GM12878 (cell line): ENCODE results near the gene NEDD8. TPM values are rescaled to one million over a fixed set of nuclear protein-coding genes. Genes with fewer than 3 reads are reported as not detected.
A peak's percentile ranks its signal among the peaks of the same experiment; 100 is the strongest.

Experiments used
- BACH1 ChIP-seq: fragments of 450-650 bp; IDR thresholded peaks from 2 replicates; pipeline ENCODE4 v1.6.1; 2017; ENCODE audit warnings: mild to moderate bottlenecking, borderline replicate concordance
- CEBPB ChIP-seq, 2 experiments: fragments of 150-350 bp in 1 of 2; IDR thresholded peaks; 2 replicates each; pipeline ENCODE4 v1.6.1; 2012 to 2014; ENCODE audit warnings: low read depth in 2 of 2, low read length in 2 of 2, borderline replicate concordance in 1 of 2, inconsistent platforms in 1 of 2
- DPF2 ChIP-seq: fragments of 450-650 bp; IDR thresholded peaks from 2 replicates; pipeline ENCODE4 v1.6.1; 2017; ENCODE audit warnings: mild to moderate bottlenecking
- FOXK2 ChIP-seq: fragments of 450-650 bp; IDR thresholded peaks from 2 replicates; pipeline ENCODE4 v1.6.1; 2017; ENCODE audit warnings: mild to moderate bottlenecking, moderate library complexity
- HDAC2 ChIP-seq: fragments of 200-600 bp; sonication (generic); IDR thresholded peaks from 2 replicates; pipeline ENCODE4 v1.6.1; 2017
- MEF2A ChIP-seq: IDR thresholded peaks from 2 replicates; pipeline ENCODE4 v1.6.1; 2011; ENCODE audit warnings: low read depth, mild to moderate bottlenecking, low read length, moderate library complexity; ENCODE audit not compliant: insufficient read depth
- MYC ChIP-seq: IDR thresholded peaks from 2 replicates; pipeline ENCODE4 v1.6.1; 2011; ENCODE audit warnings: mild to moderate bottlenecking, low read length, moderate library complexity, inconsistent platforms; ENCODE audit not compliant: insufficient read depth, insufficient replicate concordance, insufficient read length, severe bottlenecking
- POLR2A ChIP-seq: IDR thresholded peaks from 2 replicates; pipeline ENCODE4 v1.6.1; 2011; ENCODE audit warnings: low read depth, mild to moderate bottlenecking, low read length
- RAD51 ChIP-seq: fragments of 450-650 bp; IDR thresholded peaks from 2 replicates; pipeline ENCODE4 v1.6.1; 2016; ENCODE audit warnings: moderate library complexity, mild to moderate bottlenecking, inconsistent platforms
- RFX5 ChIP-seq: IDR thresholded peaks from 2 replicates; pipeline ENCODE4 v1.6.1; 2011; ENCODE audit warnings: low read depth, low read length, improper control_type of control experiment
- SIX5 ChIP-seq: IDR thresholded peaks from 2 replicates; pipeline ENCODE4 v1.6.1; 2011; ENCODE audit warnings: mild to moderate bottlenecking, low read depth, low read length, moderate library complexity; ENCODE audit not compliant: severe bottlenecking
- SMAD5 ChIP-seq: IDR thresholded peaks from 2 replicates; pipeline ENCODE4 v1.6.1; 2016; ENCODE audit warnings: antibody characterized with exemption, low read depth
- SREBF1 ChIP-seq: IDR thresholded peaks from 2 replicates; pipeline ENCODE4 v1.6.1; 2012; ENCODE audit warnings: mild to moderate bottlenecking, low read length
- SUPT20H ChIP-seq: IDR thresholded peaks from 2 replicates; pipeline ENCODE4 v1.6.1; 2011; ENCODE audit warnings: low read depth, mild to moderate bottlenecking, low read length, moderate library complexity, borderline replicate concordance; ENCODE audit not compliant: control insufficient read depth
- polyA plus RNA-seq, 11 experiments: library from polyadenylated mRNA; depleted of rRNA in 4 of 11; unstranded in 6 of 11; stranded (reverse) in 5 of 11; fragments of >200 nt; fragmentation: Nextera tagmentation in 4 of 11; fragmentation: Illumina TruSeq in 1 of 11; extraction: Ambion mirVana in 4 of 11; extraction: Trizol in 1 of 11; gene quantifications; 1 replicate in 1 of 11; 2 replicates in 10 of 11; pipeline versions ENCODE4 v1.2.1 to v1.2.3, GENCODE V29; 2011 to 2016; ENCODE audit warnings: inconsistent platforms in 2 of 11, missing spikeins in 2 of 11, low read depth in 1 of 11
- total RNA-seq, 4 experiments: library from RNA; depleted of rRNA in 3 of 4; stranded (reverse); fragments of >200 nt in 3 of 4; fragmentation: Illumina TruSeq in 1 of 4; extraction: Trizol in 1 of 4; gene quantifications; 2 replicates each; pipeline versions ENCODE4 v1.2.1 to v1.2.3, GENCODE V29; 2013 to 2021
- TF ChIP-seq, protein P1 (sequence below): IDR thresholded peaks from 2 replicates; pipeline ENCODE4 v1.6.1; 2012; ENCODE audit warnings: improper control_type of control experiment, low read depth, low read length; ENCODE audit not compliant: insufficient replicate concordance
- TF ChIP-seq, protein P2 (sequence below): IDR thresholded peaks from 2 replicates; pipeline ENCODE4 v1.6.1; 2012; ENCODE audit warnings: low read depth, low read length, improper control_type of control experiment
- TF ChIP-seq, protein P3 (sequence below): fragments of 450-650 bp; IDR thresholded peaks from 2 replicates; pipeline ENCODE4 v1.6.1; 2018; ENCODE audit warnings: mild to moderate bottlenecking, low read depth, moderate library complexity; ENCODE audit not compliant: partially characterized antibody
- TF ChIP-seq, protein P4 (sequence below): fragments of 450-650 bp; formaldehyde crosslinking; IDR thresholded peaks from 2 replicates; pipeline ENCODE4 v1.4.0; 2020; ENCODE audit warnings: mild to moderate bottlenecking, moderate library complexity

The NEDD8 gene
- total and polyA plus RNA-seq, 10 of the 15 experiments (the other 5 are each of a cell fraction or from before 2014, with no cell fraction given) = 164 to 991 (median 300) TPM

DNA sequence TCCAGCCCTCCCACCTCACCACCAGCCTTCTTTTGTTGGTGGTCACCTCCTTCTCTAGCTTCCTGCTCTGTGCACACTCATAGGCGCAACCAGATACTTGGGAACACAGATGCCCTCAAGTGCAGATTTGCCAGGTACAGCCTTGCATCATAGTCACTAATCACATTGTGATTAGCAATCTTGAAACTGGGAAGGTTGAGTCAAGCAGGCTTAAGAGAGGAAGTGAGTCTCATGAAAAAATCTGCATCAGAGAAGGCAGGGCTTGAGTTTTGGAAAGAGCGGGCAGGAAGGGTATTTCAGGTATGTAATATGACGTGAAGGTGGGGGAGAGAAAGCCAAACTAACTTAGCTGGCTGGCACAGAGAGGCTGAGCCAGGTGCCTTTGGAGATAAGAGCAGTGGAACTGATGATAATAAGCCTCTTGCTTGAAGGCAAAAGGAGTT lies 42.0 kb upstream of the NEDD8 start (continued):
- TF ChIP-seq, protein P1, sequence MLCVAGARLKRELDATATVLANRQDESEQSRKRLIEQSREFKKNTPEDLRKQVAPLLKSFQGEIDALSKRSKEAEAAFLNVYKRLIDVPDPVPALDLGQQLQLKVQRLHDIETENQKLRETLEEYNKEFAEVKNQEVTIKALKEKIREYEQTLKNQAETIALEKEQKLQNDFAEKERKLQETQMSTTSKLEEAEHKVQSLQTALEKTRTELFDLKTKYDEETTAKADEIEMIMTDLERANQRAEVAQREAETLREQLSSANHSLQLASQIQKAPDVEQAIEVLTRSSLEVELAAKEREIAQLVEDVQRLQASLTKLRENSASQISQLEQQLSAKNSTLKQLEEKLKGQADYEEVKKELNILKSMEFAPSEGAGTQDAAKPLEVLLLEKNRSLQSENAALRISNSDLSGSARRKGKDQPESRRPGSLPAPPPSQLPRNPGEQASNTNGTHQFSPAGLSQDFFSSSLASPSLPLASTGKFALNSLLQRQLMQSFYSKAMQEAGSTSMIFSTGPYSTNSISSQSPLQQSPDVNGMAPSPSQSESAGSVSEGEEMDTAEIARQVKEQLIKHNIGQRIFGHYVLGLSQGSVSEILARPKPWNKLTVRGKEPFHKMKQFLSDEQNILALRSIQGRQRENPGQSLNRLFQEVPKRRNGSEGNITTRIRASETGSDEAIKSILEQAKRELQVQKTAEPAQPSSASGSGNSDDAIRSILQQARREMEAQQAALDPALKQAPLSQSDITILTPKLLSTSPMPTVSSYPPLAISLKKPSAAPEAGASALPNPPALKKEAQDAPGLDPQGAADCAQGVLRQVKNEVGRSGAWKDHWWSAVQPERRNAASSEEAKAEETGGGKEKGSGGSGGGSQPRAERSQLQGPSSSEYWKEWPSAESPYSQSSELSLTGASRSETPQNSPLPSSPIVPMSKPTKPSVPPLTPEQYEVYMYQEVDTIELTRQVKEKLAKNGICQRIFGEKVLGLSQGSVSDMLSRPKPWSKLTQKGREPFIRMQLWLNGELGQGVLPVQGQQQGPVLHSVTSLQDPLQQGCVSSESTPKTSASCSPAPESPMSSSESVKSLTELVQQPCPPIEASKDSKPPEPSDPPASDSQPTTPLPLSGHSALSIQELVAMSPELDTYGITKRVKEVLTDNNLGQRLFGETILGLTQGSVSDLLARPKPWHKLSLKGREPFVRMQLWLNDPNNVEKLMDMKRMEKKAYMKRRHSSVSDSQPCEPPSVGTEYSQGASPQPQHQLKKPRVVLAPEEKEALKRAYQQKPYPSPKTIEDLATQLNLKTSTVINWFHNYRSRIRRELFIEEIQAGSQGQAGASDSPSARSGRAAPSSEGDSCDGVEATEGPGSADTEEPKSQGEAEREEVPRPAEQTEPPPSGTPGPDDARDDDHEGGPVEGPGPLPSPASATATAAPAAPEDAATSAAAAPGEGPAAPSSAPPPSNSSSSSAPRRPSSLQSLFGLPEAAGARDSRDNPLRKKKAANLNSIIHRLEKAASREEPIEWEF = no peak
- TF ChIP-seq RFX5 (no peak), POLR2A (0 out of 2 replicates have a peak, but pooled peaks have one; percentile 22), CEBPB (IDR thresholded peaks at IDR 0.05; ENCODE audit: borderline replicate concordance in 1 of 2, low read depth in 2 of 2, low read length in 2 of 2) (peak in 1 of 2 experiments; percentile 64; a peak in 1 of 4 replicates), BACH1 (peak; percentile 81; the same call in 1 of the 2 replicates), HDAC2 (no peak), RAD51 (no peak), SUPT20H (no peak), MYC (no peak), SIX5 (no peak), DPF2 (peak; percentile 93), SREBF1 (no peak), MEF2A (no peak), FOXK2 (no peak), SMAD5 (no peak)
- TF ChIP-seq, protein P2, sequence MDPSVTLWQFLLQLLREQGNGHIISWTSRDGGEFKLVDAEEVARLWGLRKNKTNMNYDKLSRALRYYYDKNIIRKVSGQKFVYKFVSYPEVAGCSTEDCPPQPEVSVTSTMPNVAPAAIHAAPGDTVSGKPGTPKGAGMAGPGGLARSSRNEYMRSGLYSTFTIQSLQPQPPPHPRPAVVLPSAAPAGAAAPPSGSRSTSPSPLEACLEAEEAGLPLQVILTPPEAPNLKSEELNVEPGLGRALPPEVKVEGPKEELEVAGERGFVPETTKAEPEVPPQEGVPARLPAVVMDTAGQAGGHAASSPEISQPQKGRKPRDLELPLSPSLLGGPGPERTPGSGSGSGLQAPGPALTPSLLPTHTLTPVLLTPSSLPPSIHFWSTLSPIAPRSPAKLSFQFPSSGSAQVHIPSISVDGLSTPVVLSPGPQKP = no peak
- TF ChIP-seq, protein P3, sequence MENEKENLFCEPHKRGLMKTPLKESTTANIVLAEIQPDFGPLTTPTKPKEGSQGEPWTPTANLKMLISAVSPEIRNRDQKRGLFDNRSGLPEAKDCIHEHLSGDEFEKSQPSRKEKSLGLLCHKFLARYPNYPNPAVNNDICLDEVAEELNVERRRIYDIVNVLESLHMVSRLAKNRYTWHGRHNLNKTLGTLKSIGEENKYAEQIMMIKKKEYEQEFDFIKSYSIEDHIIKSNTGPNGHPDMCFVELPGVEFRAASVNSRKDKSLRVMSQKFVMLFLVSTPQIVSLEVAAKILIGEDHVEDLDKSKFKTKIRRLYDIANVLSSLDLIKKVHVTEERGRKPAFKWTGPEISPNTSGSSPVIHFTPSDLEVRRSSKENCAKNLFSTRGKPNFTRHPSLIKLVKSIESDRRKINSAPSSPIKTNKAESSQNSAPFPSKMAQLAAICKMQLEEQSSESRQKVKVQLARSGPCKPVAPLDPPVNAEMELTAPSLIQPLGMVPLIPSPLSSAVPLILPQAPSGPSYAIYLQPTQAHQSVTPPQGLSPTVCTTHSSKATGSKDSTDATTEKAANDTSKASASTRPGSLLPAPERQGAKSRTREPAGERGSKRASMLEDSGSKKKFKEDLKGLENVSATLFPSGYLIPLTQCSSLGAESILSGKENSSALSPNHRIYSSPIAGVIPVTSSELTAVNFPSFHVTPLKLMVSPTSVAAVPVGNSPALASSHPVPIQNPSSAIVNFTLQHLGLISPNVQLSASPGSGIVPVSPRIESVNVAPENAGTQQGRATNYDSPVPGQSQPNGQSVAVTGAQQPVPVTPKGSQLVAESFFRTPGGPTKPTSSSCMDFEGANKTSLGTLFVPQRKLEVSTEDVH = no peak
- TF ChIP-seq, protein P4, sequence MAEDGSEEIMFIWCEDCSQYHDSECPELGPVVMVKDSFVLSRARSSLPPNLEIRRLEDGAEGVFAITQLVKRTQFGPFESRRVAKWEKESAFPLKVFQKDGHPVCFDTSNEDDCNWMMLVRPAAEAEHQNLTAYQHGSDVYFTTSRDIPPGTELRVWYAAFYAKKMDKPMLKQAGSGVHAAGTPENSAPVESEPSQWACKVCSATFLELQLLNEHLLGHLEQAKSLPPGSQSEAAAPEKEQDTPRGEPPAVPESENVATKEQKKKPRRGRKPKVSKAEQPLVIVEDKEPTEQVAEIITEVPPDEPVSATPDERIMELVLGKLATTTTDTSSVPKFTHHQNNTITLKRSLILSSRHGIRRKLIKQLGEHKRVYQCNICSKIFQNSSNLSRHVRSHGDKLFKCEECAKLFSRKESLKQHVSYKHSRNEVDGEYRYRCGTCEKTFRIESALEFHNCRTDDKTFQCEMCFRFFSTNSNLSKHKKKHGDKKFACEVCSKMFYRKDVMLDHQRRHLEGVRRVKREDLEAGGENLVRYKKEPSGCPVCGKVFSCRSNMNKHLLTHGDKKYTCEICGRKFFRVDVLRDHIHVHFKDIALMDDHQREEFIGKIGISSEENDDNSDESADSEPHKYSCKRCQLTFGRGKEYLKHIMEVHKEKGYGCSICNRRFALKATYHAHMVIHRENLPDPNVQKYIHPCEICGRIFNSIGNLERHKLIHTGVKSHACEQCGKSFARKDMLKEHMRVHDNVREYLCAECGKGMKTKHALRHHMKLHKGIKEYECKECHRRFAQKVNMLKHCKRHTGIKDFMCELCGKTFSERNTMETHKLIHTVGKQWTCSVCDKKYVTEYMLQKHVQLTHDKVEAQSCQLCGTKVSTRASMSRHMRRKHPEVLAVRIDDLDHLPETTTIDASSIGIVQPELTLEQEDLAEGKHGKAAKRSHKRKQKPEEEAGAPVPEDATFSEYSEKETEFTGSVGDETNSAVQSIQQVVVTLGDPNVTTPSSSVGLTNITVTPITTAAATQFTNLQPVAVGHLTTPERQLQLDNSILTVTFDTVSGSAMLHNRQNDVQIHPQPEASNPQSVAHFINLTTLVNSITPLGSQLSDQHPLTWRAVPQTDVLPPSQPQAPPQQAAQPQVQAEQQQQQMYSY (CRISPR knock-in tag) = no peak
